B cell (primary cell): ENCODE data around the gene CES3. TPM values are rescaled to one million over a fixed set of nuclear protein-coding genes. Genes with fewer than 3 reads are reported as not detected.

Source experiments
- ATAC-seq: fragments of 200-7000 bp; cut with Tn5 transposase; one replicate; pipeline ENCODE4 v1.10.0; 2021; ENCODE audit warnings: low read depth, mild to moderate bottlenecking, moderate number of reproducible peaks, moderate library complexity
- CTCF ChIA-PET: fragments of 350-600 bp; sonication (Branson Sonifier 250); formaldehyde crosslinking; loops from one replicate; lab custom pipeline; 2021; ENCODE audit warnings: antibody characterized with exemption, inconsistent platforms; lab: Charles Lee
- POLR2A ChIA-PET: fragments of 350-600 bp; sonication (Branson Sonifier 250); formaldehyde crosslinking; loops from one replicate; lab custom pipeline; 2021; ENCODE audit warnings: antibody characterized with exemption; lab: Charles Lee
- DNase-seq: peaks from one replicate; pipeline ENCODE4 v3.0.0; 2013
- H2AFZ ChIP-seq: 2 replicates; pipeline ENCODE4 v1.6.1; 2012; ENCODE audit warnings: mild to moderate bottlenecking, low read depth, low read length; ENCODE audit not compliant: insufficient read depth, poor library complexity, severe bottlenecking
- H3K27ac ChIP-seq, 2 donors: 1 replicate in 1 of 2; 2 replicates in 1 of 2; pipeline ENCODE4 v1.5.1; 2012 to 2013; ENCODE audit warnings: low read length in 2 of 2, mild to moderate bottlenecking in 2 of 2, moderate library complexity in 1 of 2
- H3K27me3 ChIP-seq, 4 experiments: fragments of 200-600 bp in 1 of 4; sonication (generic) in 1 of 4; replicated peaks in 1 of 4; 1 replicate in 2 of 4; 2 replicates in 2 of 4; pipeline versions ENCODE4 v1.6.1 to v1.7.0; 2013 to 2016; ENCODE audit warnings: low read length in 3 of 4, mild to moderate bottlenecking in 2 of 4, mixed read lengths in 1 of 4, moderate library complexity in 1 of 4; ENCODE audit not compliant: insufficient read depth in 4 of 4, control insufficient read depth in 3 of 4; ENCODE audit errors: control extremely low read depth in 1 of 4
- H3K36me3 ChIP-seq, 2 experiments: replicated peaks in 1 of 2; 1 replicate in 1 of 2; 2 replicates in 1 of 2; pipeline versions ENCODE4 v1.6.1 to v1.7.1; 2013; ENCODE audit warnings: low read length in 1 of 2; ENCODE audit not compliant: insufficient read depth in 2 of 2, control insufficient read depth in 1 of 2; ENCODE audit errors: control extremely low read depth in 1 of 2, extremely low read depth in 1 of 2
- H3K4me1 ChIP-seq, 2 donors: fragments of 200-600 bp in 1 of 2; sonication (generic) in 1 of 2; 1 replicate in 1 of 2; 2 replicates in 1 of 2; pipeline versions ENCODE4 v1.5.1 to v1.6.1; 2013 to 2017; ENCODE audit warnings: low read length in 2 of 2; ENCODE audit not compliant: control insufficient read depth in 2 of 2, insufficient read depth in 2 of 2
- H3K4me2 ChIP-seq: replicated peaks from 2 replicates; pipeline ENCODE3; 2012; ENCODE audit warnings: mild to moderate bottlenecking, low read depth, low read length; ENCODE audit not compliant: poor library complexity, severe bottlenecking
- H3K4me3 ChIP-seq, 5 experiments: fragments of 200-600 bp in 1 of 5; sonication (generic) in 1 of 5; 1 replicate in 3 of 5; 2 replicates in 2 of 5; pipeline versions ENCODE4 v1.5.1 to v1.7.0; 2011 to 2016; ENCODE audit warnings: low read length in 4 of 5, mild to moderate bottlenecking in 4 of 5, low read depth in 2 of 5, control low read depth in 1 of 5, moderate library complexity in 1 of 5; ENCODE audit not compliant: insufficient read depth in 1 of 5; ENCODE audit errors: control extremely low read depth in 1 of 5, extremely low read depth in 1 of 5
- H3K79me2 ChIP-seq: fragments of 200-600 bp; sonication (generic); one replicate; pipeline ENCODE4 v1.6.0; 2016; ENCODE audit warnings: low read length; ENCODE audit not compliant: control insufficient read depth, insufficient read depth
- H3K9ac ChIP-seq: fragments of 200-600 bp; sonication (generic); 2 replicates; pipeline ENCODE4 v1.6.1; 2017; ENCODE audit warnings: mild to moderate bottlenecking, low read length, moderate library complexity
- H3K9me3 ChIP-seq, 3 donors: one replicate each; pipeline versions ENCODE4 v1.6.1 to v1.7.1; 2013; ENCODE audit warnings: low read length in 2 of 3; ENCODE audit not compliant: control insufficient read depth in 2 of 3, insufficient read depth in 1 of 3; ENCODE audit errors: control extremely low read depth in 1 of 3
- H4K20me1 ChIP-seq: 2 replicates; pipeline ENCODE4 v1.6.0; 2012; ENCODE audit warnings: mild to moderate bottlenecking, low read length; ENCODE audit not compliant: insufficient read depth, control insufficient read depth, poor library complexity, severe bottlenecking
- H3K27ac Mint-ChIP-seq: one replicate; pipeline ENCODE4 v1.8.0; 2021; ENCODE audit warnings: mixed read lengths
- H3K27me3 Mint-ChIP-seq: one replicate; pipeline ENCODE4 v1.8.0; 2021; ENCODE audit warnings: mixed read lengths
- H3K4me1 Mint-ChIP-seq: one replicate; pipeline ENCODE4 v1.8.0; 2021; ENCODE audit warnings: mixed read lengths
- H3K4me3 Mint-ChIP-seq: one replicate; pipeline ENCODE4 v1.8.0; 2021; ENCODE audit warnings: mixed read lengths
- H3K9me3 Mint-ChIP-seq: one replicate; pipeline ENCODE4 v1.8.0; 2022; ENCODE audit warnings: mixed read lengths; ENCODE audit not compliant: insufficient read depth
- EZH2 ChIP-seq: IDR thresholded peaks from 2 replicates; pipeline ENCODE4 v1.6.1; 2012; ENCODE audit warnings: borderline replicate concordance, low read depth, mild to moderate bottlenecking, moderate library complexity, low read length; ENCODE audit not compliant: insufficient read depth, poor library complexity, severe bottlenecking
- WGBS: methylation state at CpG from one replicate; pipeline ENCODE4 v1.1.5; 2013; ENCODE audit warnings: missing lambda C conversion rate; ENCODE audit not compliant: insufficient coverage; 5-methylcytosine and 5-hydroxymethylcytosine counted together
- intact Hi-C: fragments of 100-400 bp; cut with micrococcal nuclease; formaldehyde crosslinking; loops from one replicate; pipeline ENCODE4 v1.10.0; 2022
- polyA plus RNA-seq: library from polyadenylated mRNA; depleted of rRNA; stranded (reverse); fragments of >200 nt; gene quantifications from 2 replicates; pipeline ENCODE4 v1.2.3, GENCODE V29; 2012
- total RNA-seq, 2 donors: library from RNA; stranded (reverse); fragments of 120-200 nt in 1 of 2; gene quantifications; 1 replicate in 1 of 2; 2 replicates in 1 of 2; pipeline versions ENCODE4 v1.2.3 to v1.2.4, GENCODE V29; 2013 to 2022
- TF ChIP-seq, protein P1 (sequence below): fragments of 200-600 bp; IDR thresholded peaks from one replicate; pipeline ENCODE4 v1.8.0; 2022; ENCODE audit warnings: antibody characterized with exemption, mild to moderate bottlenecking

Gene CES3
- total and polyA plus RNA-seq, 2 donors (not counting 1 experiment from before 2014, with no cell fraction given), result 0.25 to 0.42 TPM

DNA sequence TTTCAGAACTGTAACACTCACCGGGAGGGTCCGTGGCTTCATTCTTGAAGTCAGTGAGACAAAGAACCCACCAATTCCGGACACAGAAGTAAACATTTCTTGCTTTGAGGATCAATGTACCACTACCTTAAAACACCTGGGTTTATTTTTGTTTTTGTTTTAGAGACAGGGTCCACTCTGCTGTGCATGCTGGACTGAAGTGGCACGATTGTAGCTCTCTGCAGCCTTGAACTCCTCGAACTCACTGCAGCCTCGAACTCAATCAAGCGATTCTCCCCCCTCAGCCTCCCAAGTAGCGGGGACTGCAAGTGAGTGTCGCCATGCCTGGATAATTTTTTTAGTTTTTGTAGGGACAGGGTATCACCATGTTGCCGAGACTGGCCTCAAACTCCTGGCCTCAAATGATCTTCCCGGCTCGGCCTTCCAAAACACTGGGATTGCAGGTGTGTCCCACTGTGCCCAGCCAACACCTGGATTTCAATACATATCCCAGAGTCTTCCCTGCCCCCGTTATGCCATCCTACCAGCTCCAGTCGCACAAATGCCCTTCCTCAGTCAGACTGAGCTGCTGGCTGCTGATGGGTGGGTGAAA is 14.3 kb downstream of the CES3 start:
- intact Hi-C loops, result no loop called here
- WGBS, result 84% methylated on average over 6 of the region's 14 CpGs
- H3K27me3 Mint-ChIP-seq, result peaks cover 16% of the 10 kb centered on the region

DNA sequence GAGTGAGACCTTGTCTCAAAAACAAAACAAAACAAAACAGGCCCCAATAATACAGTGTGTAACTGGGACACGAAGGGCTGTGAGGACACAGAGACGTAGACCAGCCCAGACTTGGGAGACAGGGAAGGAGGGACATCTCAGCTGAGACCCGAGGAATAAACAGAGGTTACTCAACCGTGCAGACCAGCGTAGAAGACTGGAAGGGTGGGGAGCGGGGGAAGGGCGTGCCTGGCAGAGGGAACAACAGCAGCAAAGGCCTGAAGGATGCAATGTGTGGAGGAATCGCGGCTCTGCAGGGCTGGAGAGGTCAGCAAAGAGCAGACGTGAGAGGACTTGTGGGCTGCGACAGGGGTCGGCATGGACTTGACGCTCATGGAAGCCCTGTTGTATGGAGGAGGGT is 15.7 kb downstream of the CES3 start:
- H3K36me3 ChIP-seq, result no peaks in the 10 kb centered on the region
- DNase-seq (no peak), ATAC-seq (no peak)
- no peaks in the 10 kb centered on the region for H3K79me2 ChIP-seq
- H3K27me3 ChIP-seq, result peaks cover 0 to 13% (median 0%) of the 10 kb centered on the region in 4 experiments
- peaks cover 16% of the 10 kb centered on the region for H3K27me3 Mint-ChIP-seq
- 69% methylated on average over 13 of the region's 13 CpGs for WGBS
- H3K4me1 Mint-ChIP-seq, result peaks cover 1% of the 10 kb centered on the region
- TF ChIP-seq, protein P1, sequence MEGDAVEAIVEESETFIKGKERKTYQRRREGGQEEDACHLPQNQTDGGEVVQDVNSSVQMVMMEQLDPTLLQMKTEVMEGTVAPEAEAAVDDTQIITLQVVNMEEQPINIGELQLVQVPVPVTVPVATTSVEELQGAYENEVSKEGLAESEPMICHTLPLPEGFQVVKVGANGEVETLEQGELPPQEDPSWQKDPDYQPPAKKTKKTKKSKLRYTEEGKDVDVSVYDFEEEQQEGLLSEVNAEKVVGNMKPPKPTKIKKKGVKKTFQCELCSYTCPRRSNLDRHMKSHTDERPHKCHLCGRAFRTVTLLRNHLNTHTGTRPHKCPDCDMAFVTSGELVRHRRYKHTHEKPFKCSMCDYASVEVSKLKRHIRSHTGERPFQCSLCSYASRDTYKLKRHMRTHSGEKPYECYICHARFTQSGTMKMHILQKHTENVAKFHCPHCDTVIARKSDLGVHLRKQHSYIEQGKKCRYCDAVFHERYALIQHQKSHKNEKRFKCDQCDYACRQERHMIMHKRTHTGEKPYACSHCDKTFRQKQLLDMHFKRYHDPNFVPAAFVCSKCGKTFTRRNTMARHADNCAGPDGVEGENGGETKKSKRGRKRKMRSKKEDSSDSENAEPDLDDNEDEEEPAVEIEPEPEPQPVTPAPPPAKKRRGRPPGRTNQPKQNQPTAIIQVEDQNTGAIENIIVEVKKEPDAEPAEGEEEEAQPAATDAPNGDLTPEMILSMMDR, result no peak
- no peak for TF ChIP-seq EZH2
- no peaks in the 10 kb centered on the region for H4K20me1 ChIP-seq
- no peak overlapping the region for H3K4me2 ChIP-seq
- no peak overlapping the region for H3K4me3 Mint-ChIP-seq
- ChIA-PET CTCF (interaction anchor here (0.6 to 3.5 kb wide), 12 partner anchors 18 to 490 kb away, joined by 3 to 27 read pairs (median 4); no protein-coding TSS in a partner anchor), POLR2A (no interaction called here)
- no peak overlapping the region for H3K9ac ChIP-seq
- no peak overlapping the region for H3K4me3 ChIP-seq
- no peaks in the 10 kb centered on the region for H3K9me3 Mint-ChIP-seq
- H3K4me1 ChIP-seq, result peaks cover 0 to 3% of the 10 kb centered on the region in 2 donors
- no peaks in the 10 kb centered on the region for H3K9me3 ChIP-seq
- intact Hi-C loops, result loop anchor here (1.0 to 2.0 kb wide), 4 partner anchors 124 to 440 kb away; partner anchors contain the start of genes FBXL8, TRADD and ZDHHC1
- H2AFZ ChIP-seq, result no peak overlapping the region
- no peak overlapping the region for H3K27ac ChIP-seq
- no peak overlapping the region for H3K27ac Mint-ChIP-seq

More for the DNA sequence above, 14.3 kb downstream of the CES3 start:
- no peaks in the 10 kb centered on the region for H3K9me3 ChIP-seq
- no peak overlapping the region for H3K4me3 ChIP-seq
- DNase-seq, result no peak
- H3K36me3 ChIP-seq, result no peaks in the 10 kb centered on the region
- TF ChIP-seq EZH2, result no peak
- TF ChIP-seq, protein P1, result no peak
- CTCF ChIA-PET, result interaction anchor here (0.9 to 2.2 kb wide), 6 partner anchors 126 to 491 kb away, joined by 3 to 10 read pairs (median 4); no protein-coding TSS in a partner anchor
- H3K4me1 ChIP-seq, result peaks cover 0 to 3% of the 10 kb centered on the region in 2 donors
- H3K27ac ChIP-seq, result no peak overlapping the region
- Mint-ChIP-seq H3K9me3 (no peaks in the 10 kb centered on the region), H3K27ac (no peak overlapping the region), H3K4me1 (peaks cover 1% of the 10 kb centered on the region), H3K4me3 (no peak overlapping the region)
- no peaks in the 10 kb centered on the region for H3K79me2 ChIP-seq
- no peak for ATAC-seq
- no peak overlapping the region for H2AFZ ChIP-seq
- H3K4me2 ChIP-seq, result no peak overlapping the region
- peaks cover 0 to 13% (median 0%) of the 10 kb centered on the region in 4 experiments for H3K27me3 ChIP-seq
- POLR2A ChIA-PET, result no interaction called here
- H3K9ac ChIP-seq, result no peak overlapping the region
- no peaks in the 10 kb centered on the region for H4K20me1 ChIP-seq
